ENCODE measurements around the gene DEFB129. TPM values are rescaled to one million over a fixed set of nuclear protein-coding genes. Genes with fewer than 3 reads are reported as not detected.
A peak's percentile ranks its signal among the peaks of the same experiment; 100 is the strongest.

The DEFB129 gene
- total RNA-seq, 1 experiment from 2014 or later: not detected

GRCh38 chr20:278607-279571 lies 51.8 kb downstream of the DEFB129 start:
- H2AFZ ChIP-seq (ENCODE audit: low read length): no peak overlapping the region
- peak; percentile 81 for DNase-seq

More at GRCh38 chr20:278607-279571, 51.8 kb downstream of the DEFB129 start:
- Mint-ChIP-seq H3K36me3 (ENCODE audit: insufficient read depth in 1 of 3, low read depth in 3 of 3) (peaks cover 38 to 65% (median 42%) of the 10 kb centered on the region in 3 experiments), H3K27ac (peak overlapping the region in 2 of 3 experiments; percentile 82 to 88; a peak in 1 of 7 replicates), H3K4me1 (peaks cover 5 to 7% of the 10 kb centered on the region in 2 experiments), H3K27me3 (ENCODE audit: low read depth) (no peaks in the 10 kb centered on the region; the same call in 1 of the 2 replicates), H3K4me3 (peak overlapping the region; percentile 58 to 70), H3K9me3 (peaks cover 2 to 6% of the 10 kb centered on the region in 2 experiments; a peak in 3 of 5 replicates)
- H4K20me1 ChIP-seq (ENCODE audit: control insufficient read depth, insufficient read depth, insufficient read length): no peaks in the 10 kb centered on the region
- WGBS (ENCODE audit: extremely low coverage, insufficient read length, low lambda C conversion rate): no CpG with 5 or more reads among the region's 88 CpGs
- H3K23me2 ChIP-seq (ENCODE audit: insufficient read length, low read depth, low read length, poor library complexity, severe bottlenecking): no peaks in the 10 kb centered on the region
- peak; percentile 49; the same call in 2 of the 3 replicates for TF ChIP-seq CTCF (conservative IDR thresholded peaks at IDR 0.05)
- H2BK12ac ChIP-seq (ENCODE audit: insufficient read length, low read depth, low read length): no peak overlapping the region
- no peak overlapping the region for H3K56ac ChIP-seq (ENCODE audit: insufficient read length, low read depth, low read length)
- peak overlapping the region; percentile 2 for H3K4me2 ChIP-seq (ENCODE audit: insufficient read depth, insufficient read length, low read length)
- H4K91ac ChIP-seq (ENCODE audit: insufficient read length, low read depth, low read length): no peak overlapping the region
- H3K79me2 ChIP-seq (ENCODE audit: insufficient read depth, low read length): no peaks in the 10 kb centered on the region
- no peaks in the 10 kb centered on the region for H3K79me1 ChIP-seq (ENCODE audit: insufficient read depth, low read depth, low read length, poor library complexity, severe bottlenecking)
- H3K23ac ChIP-seq (ENCODE audit: insufficient read length, low read depth, low read length): no peak overlapping the region
- no peaks in the 10 kb centered on the region for H3K27me3 ChIP-seq (ENCODE audit: insufficient read depth, low read length)
- no peak overlapping the region for H4K5ac ChIP-seq (ENCODE audit: insufficient read length, low read depth, low read length)
- no peak overlapping the region for H2BK15ac ChIP-seq (ENCODE audit: low read depth, low read length)
- no peak overlapping the region for H3K27ac ChIP-seq (ENCODE audit: insufficient read length, low read depth, low read length)
- H3K18ac ChIP-seq (ENCODE audit: insufficient read length, low read depth, low read length): no peak overlapping the region
- no peak overlapping the region for H2BK5ac ChIP-seq (ENCODE audit: insufficient read length, low read length)
- 0 out of 2 replicates have a peak, but pooled peaks cover 4% of the 10 kb centered on the region for H3K4me1 ChIP-seq (ENCODE audit: insufficient read depth, low read length)
- no peak overlapping the region for H2AK5ac ChIP-seq (ENCODE audit: insufficient read length, low read length)
- no peak overlapping the region for H3K14ac ChIP-seq (ENCODE audit: insufficient read depth, low read length)
- H4K8ac ChIP-seq (replicated peaks; ENCODE audit: insufficient read length, low read depth, low read length): no peak overlapping the region
- no peak overlapping the region for H3T11ph ChIP-seq (ENCODE audit: low read length)
- no peak overlapping the region for H2BK20ac ChIP-seq (ENCODE audit: low read depth, low read length, poor library complexity, severe bottlenecking)
- H2BK120ac ChIP-seq (ENCODE audit: low read depth, low read length, poor library complexity, severe bottlenecking): no peak overlapping the region
- no peak overlapping the region for H3K4ac ChIP-seq (ENCODE audit: low read depth, low read length)
- H3K9me3 ChIP-seq (ENCODE audit: control insufficient read depth, low read depth, low read length): no peaks in the 10 kb centered on the region
- no peak overlapping the region for H3K9ac ChIP-seq (ENCODE audit: extremely low read depth, insufficient read length, low read length)

Other genes starting within 250 kb of the DEFB129 start
- gene DEFB125, start 139.6 kb upstream of the DEFB129 start, total RNA-seq (2021): not detected in 2 replicates
- gene DEFB126, start 84.7 kb upstream of the DEFB129 start, total RNA-seq (2021): not detected in 2 replicates
- gene DEFB127, start 69.8 kb upstream of the DEFB129 start, total RNA-seq (2021): not detected in 2 replicates
- not detected in 2 replicates for gene DEFB128, start 37.5 kb upstream of the DEFB129 start, total RNA-seq (2021)
- not detected in 2 replicates for gene DEFB132, start 30.5 kb downstream of the DEFB129 start, total RNA-seq (2021)
- 13.8 and 14.5 TPM in 2 replicates for gene C20orf96, start 63.5 kb downstream of the DEFB129 start, total RNA-seq (2021)
- gene ZCCHC3, start 70.3 kb downstream of the DEFB129 start, total RNA-seq (2021): 41.3 and 43.3 TPM in 2 replicates
- gene SOX12, start 98.3 kb downstream of the DEFB129 start, total RNA-seq (2021): 54.4 and 55.1 TPM in 2 replicates
- gene NRSN2, start 119.9 kb downstream of the DEFB129 start, total RNA-seq (2021): 18.9 and 22.7 TPM in 2 replicates
- 20.0 and 20.8 TPM in 2 replicates for gene TRIB3, start 153.5 kb downstream of the DEFB129 start, total RNA-seq (2021)
- gene RBCK1, start 181.0 kb downstream of the DEFB129 start, total RNA-seq (2021): 46.8 and 50.8 TPM in 2 replicates
- 16.8 and 17.9 TPM in 2 replicates for gene TBC1D20, start 235.3 kb downstream of the DEFB129 start, total RNA-seq (2021)

Data from H9 (cell line).